GM13976 (cell line): ENCODE measurements around the gene RBMXL2.

ENCODE experiments used
- DNase-seq: peaks from one replicate; pipeline ENCODE4 v3.0.0; 2012; ENCODE audit warnings: low spot score
- in situ Hi-C: fragments of 300-500 bp; cut with MboI; formaldehyde crosslinking; loops from one replicate; pipeline ENCODE4 v1.12.0; 2022; ENCODE audit warnings: low sequenced_read_pairs, mixed read lengths, inconsistent platforms; ENCODE audit not compliant: unreplicated experiment
- TF ChIP-seq, protein P1 (sequence below): IDR thresholded peaks from 2 replicates; pipeline ENCODE4 v1.5.1; 2012; ENCODE audit warnings: borderline replicate concordance, mild to moderate bottlenecking; ENCODE audit not compliant: insufficient read depth; ENCODE audit errors: extremely low read depth, missing control alignments, control extremely low read depth

RBMXL2 gene

DNA sequence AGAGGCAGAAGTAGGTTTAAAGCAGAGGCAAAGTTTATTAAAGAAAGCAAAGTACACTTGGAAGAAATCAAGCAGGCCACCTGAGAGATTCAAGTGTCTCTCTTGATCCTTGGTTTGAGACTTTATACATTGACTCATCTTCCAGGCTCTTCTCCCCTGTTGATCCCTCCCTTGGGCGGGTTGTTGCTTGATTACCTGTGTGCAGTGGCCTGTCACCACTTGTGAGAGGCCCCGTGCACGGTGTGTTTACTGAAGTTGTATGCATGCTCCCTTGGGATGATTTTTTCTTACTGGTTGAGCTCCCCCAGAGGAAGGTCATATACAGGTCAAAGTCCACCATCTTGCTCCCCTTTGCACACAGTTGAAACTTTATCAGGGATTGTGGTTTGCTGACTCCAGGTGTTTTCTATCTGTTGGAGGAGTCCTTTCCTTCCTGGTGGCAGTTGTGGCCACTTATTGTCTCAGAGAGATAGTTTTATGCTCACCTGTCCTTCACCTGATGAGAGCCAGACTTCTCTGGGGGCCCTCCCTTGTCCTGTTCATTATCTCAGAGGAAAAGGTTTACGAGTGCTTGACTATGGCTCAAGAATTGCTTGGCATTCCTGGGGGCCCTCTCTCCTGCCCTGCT, 16.3 kb upstream of the RBMXL2 start:
- DNase-seq = no peak
- in situ Hi-C loops = no loop called here
- TF ChIP-seq, protein P1, sequence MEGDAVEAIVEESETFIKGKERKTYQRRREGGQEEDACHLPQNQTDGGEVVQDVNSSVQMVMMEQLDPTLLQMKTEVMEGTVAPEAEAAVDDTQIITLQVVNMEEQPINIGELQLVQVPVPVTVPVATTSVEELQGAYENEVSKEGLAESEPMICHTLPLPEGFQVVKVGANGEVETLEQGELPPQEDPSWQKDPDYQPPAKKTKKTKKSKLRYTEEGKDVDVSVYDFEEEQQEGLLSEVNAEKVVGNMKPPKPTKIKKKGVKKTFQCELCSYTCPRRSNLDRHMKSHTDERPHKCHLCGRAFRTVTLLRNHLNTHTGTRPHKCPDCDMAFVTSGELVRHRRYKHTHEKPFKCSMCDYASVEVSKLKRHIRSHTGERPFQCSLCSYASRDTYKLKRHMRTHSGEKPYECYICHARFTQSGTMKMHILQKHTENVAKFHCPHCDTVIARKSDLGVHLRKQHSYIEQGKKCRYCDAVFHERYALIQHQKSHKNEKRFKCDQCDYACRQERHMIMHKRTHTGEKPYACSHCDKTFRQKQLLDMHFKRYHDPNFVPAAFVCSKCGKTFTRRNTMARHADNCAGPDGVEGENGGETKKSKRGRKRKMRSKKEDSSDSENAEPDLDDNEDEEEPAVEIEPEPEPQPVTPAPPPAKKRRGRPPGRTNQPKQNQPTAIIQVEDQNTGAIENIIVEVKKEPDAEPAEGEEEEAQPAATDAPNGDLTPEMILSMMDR = no peak

DNA sequence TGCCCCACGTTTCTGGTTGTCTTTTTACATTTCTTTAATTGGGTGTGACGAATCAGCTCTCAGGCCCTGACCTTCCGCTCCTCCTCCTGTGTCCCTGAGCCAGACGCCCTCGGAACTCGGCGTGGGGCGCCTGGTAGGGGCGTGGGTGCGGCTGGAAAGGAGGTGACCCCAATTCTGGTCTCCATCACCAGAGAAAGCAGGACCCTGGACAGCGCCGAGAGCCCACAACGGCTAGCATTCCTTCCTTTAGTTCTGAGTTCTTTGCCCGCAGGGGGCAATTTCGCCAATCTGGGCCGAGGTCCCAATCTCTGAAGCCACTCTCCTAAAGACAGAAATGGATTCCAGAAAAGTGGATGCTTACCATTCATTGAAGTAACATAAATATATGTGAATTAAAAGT, 11.7 kb upstream of the RBMXL2 start:
- DNase-seq = no peak
- in situ Hi-C loops = no loop called here
- TF ChIP-seq, protein P1 = no peak

DNA sequence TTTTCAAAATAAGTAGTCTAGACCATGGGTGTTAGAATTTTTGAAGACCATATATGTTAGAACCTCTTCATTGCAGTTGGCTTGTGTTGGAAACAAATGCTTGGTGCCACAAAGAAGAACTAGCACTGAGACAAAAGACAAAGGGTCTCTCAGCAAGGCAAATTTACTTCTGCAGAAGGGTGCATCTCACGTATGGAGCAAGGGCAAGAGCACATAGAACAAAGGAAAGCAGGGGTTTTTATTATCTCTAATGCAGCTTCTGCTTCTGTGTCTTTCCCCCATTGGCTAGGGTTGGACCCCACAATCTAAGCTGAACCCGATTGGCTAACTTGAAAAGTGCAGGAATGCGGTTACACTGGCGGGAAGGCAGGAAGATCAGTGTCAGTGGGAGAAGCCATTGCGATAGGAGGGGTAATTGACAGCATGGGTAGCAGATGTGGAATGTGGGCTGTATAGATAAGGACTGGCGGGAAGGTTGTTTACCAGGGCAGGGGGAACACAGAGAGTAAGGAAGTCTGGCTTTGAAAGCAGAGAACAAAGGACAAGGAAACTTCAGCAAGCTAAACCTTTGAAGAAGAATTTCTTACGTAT, 9.2 kb upstream of the RBMXL2 start:
- no peak for DNase-seq
- in situ Hi-C loops = no loop called here
- TF ChIP-seq, protein P1 = no peak

DNA sequence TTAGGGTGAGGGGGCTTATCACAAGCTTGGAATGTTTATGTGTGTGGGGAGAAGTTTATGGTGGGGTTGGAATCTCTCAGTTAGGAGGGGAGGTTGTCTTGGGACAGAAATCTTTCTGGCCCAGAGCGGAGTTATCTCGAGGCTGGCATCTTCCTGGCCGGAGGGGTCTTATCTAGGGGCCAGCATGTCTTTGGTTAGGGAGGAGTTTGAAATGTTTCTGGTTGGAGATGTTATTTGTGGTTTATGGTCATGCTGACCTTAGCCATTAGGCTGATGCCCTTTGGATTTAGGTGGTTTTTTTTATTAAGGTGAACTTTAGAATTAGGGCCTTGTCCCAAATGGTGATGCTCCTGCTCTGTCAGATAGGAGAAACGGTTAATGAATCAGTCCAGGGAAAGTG, 7.9 kb upstream of the RBMXL2 start:
- TF ChIP-seq, protein P1 = no peak
- in situ Hi-C loops = no loop called here
- no peak for DNase-seq

DNA sequence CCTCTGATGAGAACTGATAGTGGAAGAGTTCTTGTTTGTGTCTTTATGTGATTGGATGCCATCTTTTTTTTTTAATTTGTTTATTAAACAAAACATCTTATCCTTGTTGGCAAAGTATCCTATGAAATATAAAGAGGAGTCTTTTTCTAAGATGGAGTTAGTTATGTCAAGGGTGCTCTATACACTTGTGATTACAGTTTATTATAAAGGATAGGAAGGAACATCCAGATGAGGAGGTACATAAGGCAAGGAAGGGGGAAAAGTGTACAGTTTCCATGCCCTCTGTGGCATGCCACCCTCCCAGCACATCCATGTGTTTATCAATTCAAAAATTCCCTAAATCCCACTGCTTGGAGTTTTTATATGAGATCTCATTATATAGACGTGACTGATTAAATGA, 7.4 kb upstream of the RBMXL2 start:
- in situ Hi-C loops = no loop called here
- TF ChIP-seq, protein P1 = no peak
- no peak for DNase-seq

DNA sequence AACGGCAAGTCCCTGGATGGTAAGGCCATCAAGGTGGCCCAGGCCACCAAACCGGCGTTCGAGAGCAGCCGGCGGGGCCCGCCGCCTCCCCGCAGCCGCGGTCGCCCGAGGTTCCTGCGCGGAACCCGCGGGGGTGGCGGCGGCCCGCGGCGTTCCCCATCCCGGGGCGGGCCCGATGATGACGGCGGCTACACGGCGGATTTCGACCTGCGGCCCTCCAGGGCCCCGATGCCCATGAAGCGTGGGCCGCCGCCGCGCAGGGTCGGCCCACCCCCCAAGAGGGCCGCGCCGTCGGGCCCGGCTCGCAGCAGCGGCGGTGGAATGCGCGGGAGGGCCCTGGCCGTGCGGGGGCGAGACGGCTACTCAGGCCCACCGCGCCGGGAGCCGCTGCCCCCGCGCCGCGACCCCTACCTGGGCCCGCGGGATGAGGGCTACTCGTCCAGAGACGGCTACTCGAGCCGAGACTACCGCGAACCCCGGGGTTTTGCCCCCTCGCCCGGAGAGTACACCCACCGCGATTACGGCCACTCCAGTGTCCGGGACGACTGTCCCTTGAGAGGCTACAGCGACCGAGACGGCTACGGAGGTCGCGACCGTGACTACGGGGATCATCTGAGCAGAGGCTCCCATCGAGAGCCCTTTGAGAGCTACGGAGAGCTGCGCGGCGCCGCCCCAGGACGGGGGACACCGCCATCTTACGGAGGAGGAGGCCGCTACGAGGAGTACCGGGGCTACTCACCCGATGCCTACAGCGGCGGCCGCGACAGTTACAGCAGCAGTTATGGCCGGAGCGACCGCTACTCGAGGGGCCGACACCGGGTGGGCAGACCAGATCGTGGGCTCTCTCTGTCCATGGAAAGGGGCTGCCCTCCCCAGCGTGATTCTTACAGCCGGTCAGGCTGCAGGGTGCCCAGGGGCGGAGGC, 792 bp downstream of the RBMXL2 start:
- in situ Hi-C loops = no loop called here
- DNase-seq = no peak
- TF ChIP-seq, protein P1 = no peak
